ENCODE measurements around the gene PTPRD.

- no peak for TF ChIP-seq CTCF (conservative IDR thresholded peaks at IDR 0.05 in 1 of 2, IDR thresholded peaks at IDR 0.05 in 1 of 2; ENCODE audit: extremely low read depth in 1 of 2, insufficient read depth in 1 of 2, low read depth in 1 of 2, low read length in 2 of 2)
- TF ChIP-seq EZH2 (IDR thresholded peaks at IDR 0.05; ENCODE audit: borderline replicate concordance, low read length) = no peak
These were observed 50.0 kb downstream of the PTPRD start for GRCh38 chr9:10562581-10563343.
